ENCODE measurements around the gene ACP3. TPM values are rescaled to one million over a fixed set of nuclear protein-coding genes. Genes with fewer than 3 reads are reported as not detected.

Gene ACP3
- polyA plus RNA-seq, 1 donor from 2014 or later: not detected

- no peak overlapping the region for H2AFZ ChIP-seq (ENCODE audit: low read depth, low read length)
- no peak overlapping the region for H3K4me2 ChIP-seq (ENCODE audit: low read length)
- H3K9me3 ChIP-seq (ENCODE audit: low read length): no peaks in the 10 kb centered on the region
- H3K9me2 ChIP-seq (ENCODE audit: insufficient read depth, low read length): no peaks in the 10 kb centered on the region
- H3K36me3 ChIP-seq (ENCODE audit: insufficient read depth, low read length): no peaks in the 10 kb centered on the region
- TF ChIP-seq EP300 (conservative IDR thresholded peaks at IDR 0.05; ENCODE audit: poor library complexity, severe bottlenecking) (no peak), RAD21 (conservative IDR thresholded peaks at IDR 0.05) (no peak), SMC3 (conservative IDR thresholded peaks at IDR 0.05; ENCODE audit: poor library complexity) (no peak), MXI1 (conservative IDR thresholded peaks at IDR 0.05; ENCODE audit: poor library complexity, severe bottlenecking) (no peak), POLR2AphosphoS5 (IDR thresholded peaks at IDR 0.05) (no peak), REST (IDR thresholded peaks at IDR 0.05; ENCODE audit: borderline replicate concordance) (no peak), CTCF (IDR thresholded peaks at IDR 0.05; ENCODE audit: poor library complexity, severe bottlenecking) (no peak), TAF1 (IDR thresholded peaks at IDR 0.05; ENCODE audit: low read depth) (no peak), EZH2 (IDR thresholded peaks at IDR 0.05; ENCODE audit: borderline replicate concordance, insufficient read depth, low read length, poor library complexity, severe bottlenecking) (no peak)
- H3F3A ChIP-seq (ENCODE audit: insufficient read depth, low read length, poor library complexity, severe bottlenecking): no peaks in the 10 kb centered on the region
- H3K9ac ChIP-seq (ENCODE audit: low read length): no peak overlapping the region
- no peak overlapping the region for H3K27ac ChIP-seq (ENCODE audit: low read length)
- no peaks in the 10 kb centered on the region for H3K27me3 ChIP-seq (ENCODE audit: insufficient read depth, low read depth, low read length)
- H4K20me1 ChIP-seq (ENCODE audit: insufficient read depth): no peaks in the 10 kb centered on the region
- H3K79me2 ChIP-seq (replicated peaks; ENCODE audit: insufficient read depth, low read length): no peaks in the 10 kb centered on the region
- H3K4me3 ChIP-seq (ENCODE audit: low read length): no peak overlapping the region
Observed at GRCh38 chr3:132326251-132326650, 9.0 kb downstream of the ACP3 start.

GRCh38 chr3:132332082-132332481, 14.9 kb downstream of the ACP3 start:
- Histone ChIP-seq H3K36me3 (ENCODE audit: insufficient read depth, low read length) (no peaks in the 10 kb centered on the region), H3F3A (ENCODE audit: insufficient read depth, low read length, poor library complexity, severe bottlenecking) (no peaks in the 10 kb centered on the region), H3K79me2 (replicated peaks; ENCODE audit: insufficient read depth, low read length) (no peaks in the 10 kb centered on the region), H3K4me2 (ENCODE audit: low read length) (no peak overlapping the region), H3K9ac (ENCODE audit: low read length) (no peak overlapping the region), H3K27ac (ENCODE audit: low read length) (no peak overlapping the region), H3K27me3 (ENCODE audit: insufficient read depth, low read depth, low read length) (no peaks in the 10 kb centered on the region), H3K9me3 (ENCODE audit: low read length) (no peaks in the 10 kb centered on the region), H4K20me1 (ENCODE audit: insufficient read depth) (no peaks in the 10 kb centered on the region), H3K9me2 (ENCODE audit: insufficient read depth, low read length) (no peaks in the 10 kb centered on the region), H3K4me3 (ENCODE audit: low read length) (no peak overlapping the region), H2AFZ (ENCODE audit: low read depth, low read length) (no peak overlapping the region)
- TF ChIP-seq RAD21 (conservative IDR thresholded peaks at IDR 0.05) (no peak), EZH2 (IDR thresholded peaks at IDR 0.05; ENCODE audit: borderline replicate concordance, insufficient read depth, low read length, poor library complexity, severe bottlenecking) (no peak), CTCF (IDR thresholded peaks at IDR 0.05; ENCODE audit: poor library complexity, severe bottlenecking) (no peak), MXI1 (conservative IDR thresholded peaks at IDR 0.05; ENCODE audit: poor library complexity, severe bottlenecking) (no peak), SMC3 (conservative IDR thresholded peaks at IDR 0.05; ENCODE audit: poor library complexity) (no peak), TAF1 (IDR thresholded peaks at IDR 0.05; ENCODE audit: low read depth) (no peak), EP300 (conservative IDR thresholded peaks at IDR 0.05; ENCODE audit: poor library complexity, severe bottlenecking) (no peak), POLR2AphosphoS5 (IDR thresholded peaks at IDR 0.05) (no peak), REST (IDR thresholded peaks at IDR 0.05; ENCODE audit: borderline replicate concordance) (no peak)

All from neural cell (in vitro differentiated cells).